HepG2 (cell line): ENCODE measurements around the gene CRY1. TPM values are rescaled to one million over a fixed set of nuclear protein-coding genes. Genes with fewer than 3 reads are reported as not detected.

Source experiments
- AGO1 ChIP-seq: fragments of 200-400 bp; formaldehyde crosslinking; IDR thresholded peaks from 2 replicates; pipeline ENCODE4 v1.6.1; 2017; ENCODE audit warnings: mild to moderate bottlenecking, low read depth, low read length, moderate library complexity; ENCODE audit not compliant: poor library complexity, severe bottlenecking
- CCAR2 ChIP-seq: fragments of 200-400 bp; formaldehyde crosslinking; optimal IDR thresholded peaks from 2 replicates; pipeline ENCODE3; 2018; ENCODE audit warnings: low read depth, mild to moderate bottlenecking, low read length, moderate library complexity
- CHD2 ChIP-seq: IDR thresholded peaks from 2 replicates; pipeline ENCODE4 v1.6.1; 2011; ENCODE audit warnings: low read depth, low read length, improper control_type of control experiment
- EEA1 ChIP-seq: sonication (generic); formaldehyde crosslinking; IDR thresholded peaks from 2 replicates; pipeline ENCODE4 v1.5.1; 2020; ENCODE audit warnings: mild to moderate bottlenecking, missing genetic modification reagents, borderline replicate concordance
- FOXJ3 ChIP-seq: sonication (generic); formaldehyde crosslinking; IDR thresholded peaks from 2 replicates; pipeline ENCODE4 v1.4.0; 2020; ENCODE audit warnings: missing genetic modification reagents, mild to moderate bottlenecking, borderline replicate concordance
- KLF16 ChIP-seq, 2 experiments: sonication (generic) in 1 of 2; formaldehyde crosslinking in 1 of 2; IDR thresholded peaks; 2 replicates each; pipeline versions ENCODE4 v1.6.1 to v1.8.0; 2016 to 2023; ENCODE audit warnings: missing genetic modification reagents in 2 of 2, missing compliant biosample characterization in 1 of 2
- LCORL ChIP-seq, 2 experiments: fragments of 450-650 bp in 1 of 2; sonication (generic) in 1 of 2; formaldehyde crosslinking in 1 of 2; IDR thresholded peaks; 2 replicates each; pipeline versions ENCODE4 v1.5.0 to v1.6.1; 2017 to 2020; ENCODE audit warnings: antibody characterized with exemption in 1 of 2, missing genetic modification reagents in 1 of 2
- MTF2 ChIP-seq: sonication (generic); formaldehyde crosslinking; IDR thresholded peaks from 2 replicates; pipeline ENCODE4 v1.5.0; 2020; ENCODE audit warnings: missing genetic modification reagents, borderline replicate concordance
- POGZ ChIP-seq: sonication (generic); formaldehyde crosslinking; IDR thresholded peaks from 2 replicates; pipeline ENCODE4 v1.4.0; 2020; ENCODE audit warnings: mild to moderate bottlenecking, missing genetic modification reagents
- SETDB1 ChIP-seq: sonication (generic); formaldehyde crosslinking; IDR thresholded peaks from 2 replicates; pipeline ENCODE4 v1.5.1; 2020; ENCODE audit warnings: missing genetic modification reagents, mild to moderate bottlenecking, borderline replicate concordance
- TCF7 ChIP-seq: sonication (generic); IDR thresholded peaks from 2 replicates; pipeline ENCODE4 v1.6.1; 2016; ENCODE audit warnings: antibody characterized with exemption, low read depth
- ZFP1 ChIP-seq: IDR thresholded peaks from 2 replicates; pipeline ENCODE4 v1.6.1; 2016
- ZNF136 ChIP-seq: sonication (generic); formaldehyde crosslinking; IDR thresholded peaks from 2 replicates; pipeline ENCODE4 v1.8.1; 2022; ENCODE audit warnings: low read depth, mild to moderate bottlenecking, moderate library complexity, missing genetic modification reagents
- ZNF224 ChIP-seq: sonication (generic); formaldehyde crosslinking; IDR thresholded peaks from 2 replicates; pipeline ENCODE4 v1.5.0; 2020; ENCODE audit warnings: mild to moderate bottlenecking, missing genetic modification reagents
- ZNF34 ChIP-seq: sonication (generic); formaldehyde crosslinking; IDR thresholded peaks from 2 replicates; pipeline ENCODE4 v1.4.0; 2020; ENCODE audit warnings: mild to moderate bottlenecking, missing genetic modification reagents, borderline replicate concordance
- polyA plus RNA-seq, 8 experiments: library from polyadenylated mRNA; depleted of rRNA in 3 of 8; stranded (reverse) in 7 of 8; unstranded in 1 of 8; fragments of >200 nt; fragmentation: Illumina TruSeq in 4 of 8; extraction: Trizol in 4 of 8; gene quantifications; 2 replicates each; pipeline versions ENCODE4 v1.2.1 to v1.2.3, GENCODE V29; 2011 to 2016; ENCODE audit warnings: low read depth in 4 of 8, missing spikeins in 1 of 8, mixed read lengths in 1 of 8; ENCODE audit not compliant: insufficient read depth in 1 of 8
- total RNA-seq, 5 experiments: library from RNA; depleted of rRNA; stranded (reverse); fragments of >200 nt; fragmentation: Illumina TruSeq; extraction: Trizol; gene quantifications; 2 replicates each; pipeline ENCODE4 v1.2.3, GENCODE V29; 2016; ENCODE audit warnings: low read depth in 1 of 5
- TF ChIP-seq, protein P1 (sequence below): IDR thresholded peaks from 2 replicates; pipeline ENCODE4 v1.6.1; 2016
- TF ChIP-seq, protein P2 (sequence below): sonication (generic); formaldehyde crosslinking; IDR thresholded peaks from 2 replicates; pipeline ENCODE4 v1.5.0; 2020; ENCODE audit warnings: mild to moderate bottlenecking, missing genetic modification reagents, borderline replicate concordance
- TF ChIP-seq, protein P3 (sequence below): sonication (generic); formaldehyde crosslinking; conservative IDR thresholded peaks from 2 replicates; pipeline ENCODE4 v1.4.0; 2020; ENCODE audit warnings: mild to moderate bottlenecking, missing genetic modification reagents, moderate library complexity
- TF ChIP-seq, protein P4 (sequence below): sonication (generic); formaldehyde crosslinking; IDR thresholded peaks from 2 replicates; pipeline ENCODE4 v1.4.0; 2020; ENCODE audit warnings: missing genetic modification reagents

The CRY1 gene
- total and polyA plus RNA-seq, 2 of the 13 experiments (the other 11 are each of a cell fraction or from before 2014, with no cell fraction given) = 11.4 to 13.9 TPM

DNA sequence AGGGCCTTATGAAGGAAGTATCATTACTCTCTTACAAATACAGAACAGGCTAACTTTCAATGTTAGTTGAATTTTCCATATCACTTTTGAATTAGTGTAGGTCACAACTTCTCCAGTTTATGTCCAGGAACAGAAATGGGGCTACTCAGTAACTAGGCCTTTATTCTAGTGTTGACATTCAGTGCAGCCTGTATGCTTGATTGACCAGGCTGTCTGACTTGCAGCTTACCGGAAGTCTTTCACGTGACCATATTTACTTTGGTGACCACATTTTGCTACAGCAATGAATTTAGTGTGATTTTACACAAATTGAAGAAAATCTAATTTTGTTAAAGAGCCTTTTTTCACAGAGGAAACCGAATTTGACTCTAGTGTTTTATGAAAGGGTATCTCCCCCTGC is 118.8 kb downstream of the CRY1 start (continued):
- TF ChIP-seq EEA1 (CRISPR knock-in tag) (no peak), ZFP1 (CRISPR knock-in tag) (no peak), LCORL (IDR thresholded peaks at IDR 0.05) (no peak), LCORL (CRISPR knock-in tag; IDR thresholded peaks at IDR 0.05) (no peak), AGO1 (no peak), MTF2 (CRISPR knock-in tag) (no peak), FOXJ3 (peak; percentile 62; the same call in 1 of the 2 replicates), SETDB1 (no peak), ZNF136 (CRISPR knock-in tag) (no peak), TCF7 (peak; percentile 25; the same call in 1 of the 2 replicates), ZNF34 (CRISPR knock-in tag) (no peak), ZNF224 (CRISPR knock-in tag) (no peak), POGZ (peak; percentile 51; the same call in 1 of the 2 replicates), CHD2 (no peak), CCAR2 (no peak), KLF16 (CRISPR knock-in tag; IDR thresholded peaks at IDR 0.05) (peak in 1 of 2 experiments; percentile 71; a peak in 1 of 4 replicates)
- TF ChIP-seq, protein P1, sequence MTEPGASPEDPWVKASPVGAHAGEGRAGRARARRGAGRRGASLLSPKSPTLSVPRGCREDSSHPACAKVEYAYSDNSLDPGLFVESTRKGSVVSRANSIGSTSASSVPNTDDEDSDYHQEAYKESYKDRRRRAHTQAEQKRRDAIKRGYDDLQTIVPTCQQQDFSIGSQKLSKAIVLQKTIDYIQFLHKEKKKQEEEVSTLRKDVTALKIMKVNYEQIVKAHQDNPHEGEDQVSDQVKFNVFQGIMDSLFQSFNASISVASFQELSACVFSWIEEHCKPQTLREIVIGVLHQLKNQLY (CRISPR knock-in tag) = peak; percentile 98
- TF ChIP-seq, protein P2, sequence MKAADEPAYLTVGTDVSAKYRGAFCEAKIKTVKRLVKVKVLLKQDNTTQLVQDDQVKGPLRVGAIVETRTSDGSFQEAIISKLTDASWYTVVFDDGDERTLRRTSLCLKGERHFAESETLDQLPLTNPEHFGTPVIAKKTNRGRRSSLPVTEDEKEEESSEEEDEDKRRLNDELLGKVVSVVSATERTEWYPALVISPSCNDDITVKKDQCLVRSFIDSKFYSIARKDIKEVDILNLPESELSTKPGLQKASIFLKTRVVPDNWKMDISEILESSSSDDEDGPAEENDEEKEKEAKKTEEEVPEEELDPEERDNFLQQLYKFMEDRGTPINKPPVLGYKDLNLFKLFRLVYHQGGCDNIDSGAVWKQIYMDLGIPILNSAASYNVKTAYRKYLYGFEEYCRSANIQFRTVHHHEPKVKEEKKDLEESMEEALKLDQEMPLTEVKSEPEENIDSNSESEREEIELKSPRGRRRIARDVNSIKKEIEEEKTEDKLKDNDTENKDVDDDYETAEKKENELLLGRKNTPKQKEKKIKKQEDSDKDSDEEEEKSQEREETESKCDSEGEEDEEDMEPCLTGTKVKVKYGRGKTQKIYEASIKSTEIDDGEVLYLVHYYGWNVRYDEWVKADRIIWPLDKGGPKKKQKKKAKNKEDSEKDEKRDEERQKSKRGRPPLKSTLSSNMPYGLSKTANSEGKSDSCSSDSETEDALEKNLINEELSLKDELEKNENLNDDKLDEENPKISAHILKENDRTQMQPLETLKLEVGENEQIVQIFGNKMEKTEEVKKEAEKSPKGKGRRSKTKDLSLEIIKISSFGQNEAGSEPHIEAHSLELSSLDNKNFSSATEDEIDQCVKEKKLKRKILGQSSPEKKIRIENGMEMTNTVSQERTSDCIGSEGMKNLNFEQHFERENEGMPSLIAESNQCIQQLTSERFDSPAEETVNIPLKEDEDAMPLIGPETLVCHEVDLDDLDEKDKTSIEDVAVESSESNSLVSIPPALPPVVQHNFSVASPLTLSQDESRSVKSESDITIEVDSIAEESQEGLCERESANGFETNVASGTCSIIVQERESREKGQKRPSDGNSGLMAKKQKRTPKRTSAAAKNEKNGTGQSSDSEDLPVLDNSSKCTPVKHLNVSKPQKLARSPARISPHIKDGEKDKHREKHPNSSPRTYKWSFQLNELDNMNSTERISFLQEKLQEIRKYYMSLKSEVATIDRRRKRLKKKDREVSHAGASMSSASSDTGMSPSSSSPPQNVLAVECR (CRISPR knock-in tag) = no peak
- TF ChIP-seq, protein P3, sequence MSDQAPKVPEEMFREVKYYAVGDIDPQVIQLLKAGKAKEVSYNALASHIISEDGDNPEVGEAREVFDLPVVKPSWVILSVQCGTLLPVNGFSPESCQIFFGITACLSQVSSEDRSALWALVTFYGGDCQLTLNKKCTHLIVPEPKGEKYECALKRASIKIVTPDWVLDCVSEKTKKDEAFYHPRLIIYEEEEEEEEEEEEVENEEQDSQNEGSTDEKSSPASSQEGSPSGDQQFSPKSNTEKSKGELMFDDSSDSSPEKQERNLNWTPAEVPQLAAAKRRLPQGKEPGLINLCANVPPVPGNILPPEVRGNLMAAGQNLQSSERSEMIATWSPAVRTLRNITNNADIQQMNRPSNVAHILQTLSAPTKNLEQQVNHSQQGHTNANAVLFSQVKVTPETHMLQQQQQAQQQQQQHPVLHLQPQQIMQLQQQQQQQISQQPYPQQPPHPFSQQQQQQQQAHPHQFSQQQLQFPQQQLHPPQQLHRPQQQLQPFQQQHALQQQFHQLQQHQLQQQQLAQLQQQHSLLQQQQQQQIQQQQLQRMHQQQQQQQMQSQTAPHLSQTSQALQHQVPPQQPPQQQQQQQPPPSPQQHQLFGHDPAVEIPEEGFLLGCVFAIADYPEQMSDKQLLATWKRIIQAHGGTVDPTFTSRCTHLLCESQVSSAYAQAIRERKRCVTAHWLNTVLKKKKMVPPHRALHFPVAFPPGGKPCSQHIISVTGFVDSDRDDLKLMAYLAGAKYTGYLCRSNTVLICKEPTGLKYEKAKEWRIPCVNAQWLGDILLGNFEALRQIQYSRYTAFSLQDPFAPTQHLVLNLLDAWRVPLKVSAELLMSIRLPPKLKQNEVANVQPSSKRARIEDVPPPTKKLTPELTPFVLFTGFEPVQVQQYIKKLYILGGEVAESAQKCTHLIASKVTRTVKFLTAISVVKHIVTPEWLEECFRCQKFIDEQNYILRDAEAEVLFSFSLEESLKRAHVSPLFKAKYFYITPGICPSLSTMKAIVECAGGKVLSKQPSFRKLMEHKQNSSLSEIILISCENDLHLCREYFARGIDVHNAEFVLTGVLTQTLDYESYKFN = peak; percentile 60; the same call in 1 of the 2 replicates
- TF ChIP-seq, protein P4, sequence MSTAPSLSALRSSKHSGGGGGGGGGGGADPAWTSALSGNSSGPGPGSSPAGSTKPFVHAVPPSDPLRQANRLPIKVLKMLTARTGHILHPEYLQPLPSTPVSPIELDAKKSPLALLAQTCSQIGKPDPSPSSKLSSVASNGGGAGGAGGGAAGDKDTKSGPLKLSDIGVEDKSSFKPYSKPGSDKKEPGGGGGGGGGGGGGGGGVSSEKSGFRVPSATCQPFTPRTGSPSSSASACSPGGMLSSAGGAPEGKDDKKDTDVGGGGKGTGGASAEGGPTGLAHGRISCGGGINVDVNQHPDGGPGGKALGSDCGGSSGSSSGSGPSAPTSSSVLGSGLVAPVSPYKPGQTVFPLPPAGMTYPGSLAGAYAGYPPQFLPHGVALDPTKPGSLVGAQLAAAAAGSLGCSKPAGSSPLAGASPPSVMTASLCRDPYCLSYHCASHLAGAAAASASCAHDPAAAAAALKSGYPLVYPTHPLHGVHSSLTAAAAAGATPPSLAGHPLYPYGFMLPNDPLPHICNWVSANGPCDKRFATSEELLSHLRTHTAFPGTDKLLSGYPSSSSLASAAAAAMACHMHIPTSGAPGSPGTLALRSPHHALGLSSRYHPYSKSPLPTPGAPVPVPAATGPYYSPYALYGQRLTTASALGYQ = no peak
